HEK293 (cell line): Measurements from ENCODE around the gene AJUBA.
A peak's percentile ranks its signal among the peaks of the same experiment; 100 is the strongest.

ENCODE experiments used
- GLIS2 ChIP-seq: fragments of 450-650 bp; formaldehyde crosslinking; IDR thresholded peaks from 2 replicates; pipeline ENCODE4 v1.5.1; 2016; ENCODE audit warnings: missing biosample characterization, missing genetic modification characterization
- HOXA7 ChIP-seq: sonication (generic); formaldehyde crosslinking; IDR thresholded peaks from 2 replicates; pipeline ENCODE4 v1.8.1; 2022; ENCODE audit warnings: missing genetic modification reagents, borderline replicate concordance
- HOXD13 ChIP-seq: sonication (generic); formaldehyde crosslinking; IDR thresholded peaks from 2 replicates; pipeline ENCODE4 v1.8.0; 2022; ENCODE audit warnings: missing genetic modification reagents, borderline replicate concordance
- KLF16 ChIP-seq: fragments of 450-650 bp; formaldehyde crosslinking; IDR thresholded peaks from 2 replicates; pipeline ENCODE4 v1.5.1; 2017; ENCODE audit warnings: missing biosample characterization, missing genetic modification characterization
- SP2 ChIP-seq: fragments of 450-650 bp; formaldehyde crosslinking; IDR thresholded peaks from 2 replicates; pipeline ENCODE4 v1.5.1; 2016; ENCODE audit warnings: missing biosample characterization, missing genetic modification characterization
- SP3 ChIP-seq: fragments of 450-650 bp; formaldehyde crosslinking; IDR thresholded peaks from 2 replicates; pipeline ENCODE4 v1.5.1; 2016; ENCODE audit warnings: missing biosample characterization, missing genetic modification characterization
- YY1 ChIP-seq: fragments of 450-650 bp; formaldehyde crosslinking; IDR thresholded peaks from 2 replicates; pipeline ENCODE4 v1.5.1; 2018; ENCODE audit warnings: missing biosample characterization, missing genetic modification characterization
- ZBTB10 ChIP-seq: fragments of 450-650 bp; formaldehyde crosslinking; IDR thresholded peaks from 2 replicates; pipeline ENCODE4 v1.5.1; 2016; ENCODE audit warnings: missing biosample characterization, missing genetic modification characterization
- ZBTB17 ChIP-seq: fragments of 450-650 bp; formaldehyde crosslinking; IDR thresholded peaks from 2 replicates; pipeline ENCODE4 v1.5.1; 2016; ENCODE audit warnings: missing biosample characterization, missing genetic modification characterization
- ZEB2 ChIP-seq: fragments of 450-650 bp; formaldehyde crosslinking; IDR thresholded peaks from 2 replicates; pipeline ENCODE4 v1.5.1; 2016; ENCODE audit warnings: missing biosample characterization, missing genetic modification characterization
- ZFP3 ChIP-seq: fragments of 450-650 bp; formaldehyde crosslinking; IDR thresholded peaks from 2 replicates; pipeline ENCODE4 v1.5.1; 2016; ENCODE audit warnings: low read depth, missing biosample characterization, missing genetic modification characterization
- ZFP69B ChIP-seq: fragments of 450-650 bp; formaldehyde crosslinking; IDR thresholded peaks from 2 replicates; pipeline ENCODE4 v1.5.1; 2016; ENCODE audit warnings: missing biosample characterization, missing genetic modification characterization
- ZNF114 ChIP-seq: fragments of 450-650 bp; formaldehyde crosslinking; IDR thresholded peaks from 2 replicates; pipeline ENCODE4 v1.5.0; 2017; ENCODE audit warnings: missing biosample characterization, missing genetic modification characterization
- ZNF138 ChIP-seq: fragments of 450-650 bp; formaldehyde crosslinking; IDR thresholded peaks from 2 replicates; pipeline ENCODE4 v1.5.1; 2016; ENCODE audit warnings: missing biosample characterization, missing genetic modification characterization, borderline replicate concordance
- ZNF16 ChIP-seq: fragments of 450-650 bp; formaldehyde crosslinking; IDR thresholded peaks from 2 replicates; pipeline ENCODE4 v1.5.1; 2016; ENCODE audit warnings: low read depth, missing biosample characterization, missing genetic modification characterization
- ZNF175 ChIP-seq: fragments of 450-650 bp; formaldehyde crosslinking; IDR thresholded peaks from 2 replicates; pipeline ENCODE4 v1.5.1; 2016; ENCODE audit warnings: missing biosample characterization, missing genetic modification characterization
- ZNF2 ChIP-seq: fragments of 450-650 bp; formaldehyde crosslinking; IDR thresholded peaks from 2 replicates; pipeline ENCODE4 v1.5.1; 2016; ENCODE audit warnings: missing biosample characterization, missing genetic modification characterization
- ZNF274 ChIP-seq, 2 experiments: fragments of 200-500 bp in 1 of 2; fragments of 450-650 bp in 1 of 2; sonication (Bioruptor generic) in 1 of 2; formaldehyde crosslinking in 1 of 2; IDR thresholded peaks; 2 replicates each; pipeline versions ENCODE4 v1.5.1 to v1.6.1; 2014 to 2016; ENCODE audit warnings: borderline replicate concordance in 1 of 2, inconsistent platforms in 1 of 2, low read length in 1 of 2, missing biosample characterization in 1 of 2, missing genetic modification characterization in 1 of 2
- ZNF350 ChIP-seq: fragments of 450-650 bp; formaldehyde crosslinking; IDR thresholded peaks from 2 replicates; pipeline ENCODE4 v1.5.0; 2017; ENCODE audit warnings: missing biosample characterization, mild to moderate bottlenecking, missing genetic modification characterization
- ZNF391 ChIP-seq: fragments of 450-650 bp; formaldehyde crosslinking; IDR thresholded peaks from 2 replicates; pipeline ENCODE4 v1.5.1; 2016; ENCODE audit warnings: low read depth, missing biosample characterization, missing genetic modification characterization, borderline replicate concordance
- ZNF48 ChIP-seq: fragments of 450-650 bp; formaldehyde crosslinking; IDR thresholded peaks from 2 replicates; pipeline ENCODE4 v1.5.1; 2016; ENCODE audit warnings: missing biosample characterization, missing genetic modification characterization
- ZNF488 ChIP-seq: fragments of 450-650 bp; formaldehyde crosslinking; IDR thresholded peaks from 2 replicates; pipeline ENCODE4 v1.5.1; 2016; ENCODE audit warnings: missing biosample characterization, missing genetic modification characterization
- ZNF548 ChIP-seq: fragments of 450-650 bp; formaldehyde crosslinking; IDR thresholded peaks from 2 replicates; pipeline ENCODE4 v1.5.1; 2016; ENCODE audit warnings: missing biosample characterization, missing genetic modification characterization
- ZNF585B ChIP-seq: fragments of 450-650 bp; formaldehyde crosslinking; IDR thresholded peaks from 2 replicates; pipeline ENCODE4 v1.5.1; 2016; ENCODE audit warnings: missing biosample characterization, missing genetic modification characterization
- ZNF621 ChIP-seq: fragments of 450-650 bp; formaldehyde crosslinking; IDR thresholded peaks from 2 replicates; pipeline ENCODE4 v1.5.1; 2017; ENCODE audit warnings: missing biosample characterization, missing genetic modification characterization
- ZNF624 ChIP-seq: fragments of 450-650 bp; formaldehyde crosslinking; IDR thresholded peaks from 2 replicates; pipeline ENCODE4 v1.5.1; 2017; ENCODE audit warnings: missing biosample characterization, missing genetic modification characterization
- ZNF670 ChIP-seq: fragments of 450-650 bp; formaldehyde crosslinking; IDR thresholded peaks from 2 replicates; pipeline ENCODE4 v1.5.1; 2016; ENCODE audit warnings: missing biosample characterization, missing genetic modification characterization, low read depth
- ZNF776 ChIP-seq: fragments of 450-650 bp; formaldehyde crosslinking; IDR thresholded peaks from 2 replicates; pipeline ENCODE4 v1.5.0; 2017; ENCODE audit warnings: missing biosample characterization, missing genetic modification characterization, borderline replicate concordance
- ZNF777 ChIP-seq: fragments of 450-650 bp; formaldehyde crosslinking; IDR thresholded peaks from 2 replicates; pipeline ENCODE4 v1.5.1; 2017; ENCODE audit warnings: missing biosample characterization, missing genetic modification characterization, borderline replicate concordance
- ZNF830 ChIP-seq: fragments of 450-650 bp; IDR thresholded peaks from 2 replicates; pipeline ENCODE4 v1.5.0; 2018; ENCODE audit warnings: missing biosample characterization, missing genetic modification characterization, low read depth, mild to moderate bottlenecking, moderate library complexity
- TF ChIP-seq, protein P1 (sequence below): fragments of 450-650 bp; formaldehyde crosslinking; IDR thresholded peaks from 2 replicates; pipeline ENCODE4 v1.5.1; 2016; ENCODE audit warnings: missing biosample characterization, missing genetic modification characterization
- TF ChIP-seq, protein P2 (sequence below): fragments of 450-650 bp; formaldehyde crosslinking; IDR thresholded peaks from 2 replicates; pipeline ENCODE4 v1.5.0; 2017; ENCODE audit warnings: missing biosample characterization, missing genetic modification characterization, borderline replicate concordance
- TF ChIP-seq, protein P3 (sequence below): fragments of 450-650 bp; formaldehyde crosslinking; IDR thresholded peaks from 2 replicates; pipeline ENCODE4 v1.5.1; 2017; ENCODE audit warnings: missing biosample characterization, missing genetic modification characterization

Gene AJUBA

GRCh38 chr14:23025151-23025814, 42.9 kb upstream of the AJUBA start (continued):
- no peak for TF ChIP-seq ZNF488 (tag by site-specific recombination)
- peak; percentile 45; the same call in 1 of the 2 replicates for TF ChIP-seq ZEB2 (tag by site-specific recombination)
- TF ChIP-seq ZNF830 (tag by site-specific recombination) = no peak
- peak; percentile 81; the same call in 1 of the 2 replicates for TF ChIP-seq ZNF2 (tag by site-specific recombination)
- TF ChIP-seq HOXA7 (CRISPR knock-in tag) = no peak
- TF ChIP-seq SP3 = no peak
- peak; percentile 55; the same call in 1 of the 2 replicates for TF ChIP-seq ZBTB17 (tag by site-specific recombination)
- TF ChIP-seq ZFP3 (tag by site-specific recombination) = no peak
- no peak for TF ChIP-seq ZNF391 (tag by site-specific recombination)
- TF ChIP-seq ZNF670 (tag by site-specific recombination) = no peak
- TF ChIP-seq ZNF776 (tag by site-specific recombination) = no peak
- TF ChIP-seq, protein P1, sequence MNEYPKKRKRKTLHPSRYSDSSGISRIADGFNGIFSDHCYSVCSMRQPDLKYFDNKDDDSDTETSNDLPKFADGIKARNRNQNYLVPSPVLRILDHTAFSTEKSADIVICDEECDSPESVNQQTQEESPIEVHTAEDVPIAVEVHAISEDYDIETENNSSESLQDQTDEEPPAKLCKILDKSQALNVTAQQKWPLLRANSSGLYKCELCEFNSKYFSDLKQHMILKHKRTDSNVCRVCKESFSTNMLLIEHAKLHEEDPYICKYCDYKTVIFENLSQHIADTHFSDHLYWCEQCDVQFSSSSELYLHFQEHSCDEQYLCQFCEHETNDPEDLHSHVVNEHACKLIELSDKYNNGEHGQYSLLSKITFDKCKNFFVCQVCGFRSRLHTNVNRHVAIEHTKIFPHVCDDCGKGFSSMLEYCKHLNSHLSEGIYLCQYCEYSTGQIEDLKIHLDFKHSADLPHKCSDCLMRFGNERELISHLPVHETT = no peak
- TF ChIP-seq ZNF585B (tag by site-specific recombination) = no peak
- no peak for TF ChIP-seq HOXD13 (CRISPR knock-in tag)
- TF ChIP-seq ZNF175 = no peak
- TF ChIP-seq ZNF274 (IDR thresholded peaks at IDR 0.05; ENCODE audit: low read length) = no peak
- no peak for TF ChIP-seq ZNF274 (tag by site-specific recombination; IDR thresholded peaks at IDR 0.05; ENCODE audit: borderline replicate concordance)
- TF ChIP-seq, protein P2, sequence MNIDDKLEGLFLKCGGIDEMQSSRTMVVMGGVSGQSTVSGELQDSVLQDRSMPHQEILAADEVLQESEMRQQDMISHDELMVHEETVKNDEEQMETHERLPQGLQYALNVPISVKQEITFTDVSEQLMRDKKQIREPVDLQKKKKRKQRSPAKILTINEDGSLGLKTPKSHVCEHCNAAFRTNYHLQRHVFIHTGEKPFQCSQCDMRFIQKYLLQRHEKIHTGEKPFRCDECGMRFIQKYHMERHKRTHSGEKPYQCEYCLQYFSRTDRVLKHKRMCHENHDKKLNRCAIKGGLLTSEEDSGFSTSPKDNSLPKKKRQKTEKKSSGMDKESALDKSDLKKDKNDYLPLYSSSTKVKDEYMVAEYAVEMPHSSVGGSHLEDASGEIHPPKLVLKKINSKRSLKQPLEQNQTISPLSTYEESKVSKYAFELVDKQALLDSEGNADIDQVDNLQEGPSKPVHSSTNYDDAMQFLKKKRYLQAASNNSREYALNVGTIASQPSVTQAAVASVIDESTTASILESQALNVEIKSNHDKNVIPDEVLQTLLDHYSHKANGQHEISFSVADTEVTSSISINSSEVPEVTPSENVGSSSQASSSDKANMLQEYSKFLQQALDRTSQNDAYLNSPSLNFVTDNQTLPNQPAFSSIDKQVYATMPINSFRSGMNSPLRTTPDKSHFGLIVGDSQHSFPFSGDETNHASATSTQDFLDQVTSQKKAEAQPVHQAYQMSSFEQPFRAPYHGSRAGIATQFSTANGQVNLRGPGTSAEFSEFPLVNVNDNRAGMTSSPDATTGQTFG (tag by site-specific recombination) = no peak
- TF ChIP-seq, protein P3, sequence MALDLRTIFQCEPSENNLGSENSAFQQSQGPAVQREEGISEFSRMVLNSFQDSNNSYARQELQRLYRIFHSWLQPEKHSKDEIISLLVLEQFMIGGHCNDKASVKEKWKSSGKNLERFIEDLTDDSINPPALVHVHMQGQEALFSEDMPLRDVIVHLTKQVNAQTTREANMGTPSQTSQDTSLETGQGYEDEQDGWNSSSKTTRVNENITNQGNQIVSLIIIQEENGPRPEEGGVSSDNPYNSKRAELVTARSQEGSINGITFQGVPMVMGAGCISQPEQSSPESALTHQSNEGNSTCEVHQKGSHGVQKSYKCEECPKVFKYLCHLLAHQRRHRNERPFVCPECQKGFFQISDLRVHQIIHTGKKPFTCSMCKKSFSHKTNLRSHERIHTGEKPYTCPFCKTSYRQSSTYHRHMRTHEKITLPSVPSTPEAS (tag by site-specific recombination) = no peak
- no peak for TF ChIP-seq ZBTB10
- no peak for TF ChIP-seq ZNF16 (tag by site-specific recombination)
- TF ChIP-seq ZNF350 (tag by site-specific recombination) = no peak
- no peak for TF ChIP-seq ZNF48 (tag by site-specific recombination)
- no peak for TF ChIP-seq YY1 (tag by site-specific recombination)
- no peak for TF ChIP-seq ZNF548
- TF ChIP-seq KLF16 = no peak
- TF ChIP-seq ZNF114 (tag by site-specific recombination) = no peak
- no peak for TF ChIP-seq GLIS2 (tag by site-specific recombination)
- no peak for TF ChIP-seq ZNF777 (tag by site-specific recombination)
- no peak for TF ChIP-seq ZNF138 (tag by site-specific recombination)
- no peak for TF ChIP-seq ZFP69B
- no peak for TF ChIP-seq SP2 (tag by site-specific recombination)
- no peak for TF ChIP-seq ZNF621 (tag by site-specific recombination)
- no peak for TF ChIP-seq ZNF624 (tag by site-specific recombination)
